ENCODE results near the gene SPSB1.

SPSB1 gene

GRCh38 chr1:9340172-9340854, 47.6 kb downstream of the SPSB1 start:
- in situ Hi-C loops (cut with MboI; ENCODE audit: low sequenced_read_pairs) = no loop called here

GRCh38 chr1:9340864-9341263, 48.2 kb downstream of the SPSB1 start:
- in situ Hi-C loops (cut with MboI; ENCODE audit: low sequenced_read_pairs) = no loop called here

GRCh38 chr1:9341301-9341845, 48.7 kb downstream of the SPSB1 start:
- in situ Hi-C loops (cut with MboI; ENCODE audit: low sequenced_read_pairs) = no loop called here

GRCh38 chr1:9343269-9343668, 50.6 kb downstream of the SPSB1 start:
- in situ Hi-C loops (cut with MboI; ENCODE audit: low sequenced_read_pairs) = no loop called here

- in situ Hi-C loops (cut with MboI; ENCODE audit: low sequenced_read_pairs) = no loop called here
These were observed 51.9 kb downstream of the SPSB1 start for GRCh38 chr1:9344426-9345200.

GRCh38 chr1:9345471-9345870, 52.8 kb downstream of the SPSB1 start:
- in situ Hi-C loops (cut with MboI; ENCODE audit: low sequenced_read_pairs) = no loop called here

DNA sequence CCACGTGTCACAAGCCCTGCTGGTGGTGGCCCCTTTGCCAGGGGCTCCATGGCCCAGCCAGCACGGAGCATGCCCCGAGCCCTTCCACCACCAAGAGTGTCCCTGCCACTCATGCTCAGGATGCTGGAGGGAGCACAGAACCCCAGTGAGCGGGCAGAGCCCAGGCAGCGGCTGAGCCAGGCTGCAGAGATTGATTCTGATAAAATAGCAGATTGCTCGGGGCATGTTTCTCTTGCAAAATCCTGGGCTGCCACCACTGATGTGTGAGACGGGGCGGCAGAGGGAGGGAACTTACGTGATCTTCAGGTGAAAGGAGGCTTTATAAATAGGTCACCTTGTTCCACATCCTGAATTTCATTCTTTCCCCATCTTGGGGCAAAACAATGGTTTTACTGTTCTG, 53.2 kb downstream of the SPSB1 start:
- in situ Hi-C loops (cut with MboI; ENCODE audit: low sequenced_read_pairs) = no loop called here

- in situ Hi-C loops (cut with MboI; ENCODE audit: low sequenced_read_pairs) = no loop called here
These were observed 53.9 kb downstream of the SPSB1 start for GRCh38 chr1:9346566-9346965.

GRCh38 chr1:9347095-9347850, 54.6 kb downstream of the SPSB1 start:
- in situ Hi-C loops (cut with MboI; ENCODE audit: low sequenced_read_pairs) = no loop called here

- in situ Hi-C loops (cut with MboI; ENCODE audit: low sequenced_read_pairs) = no loop called here
These were observed 56.7 kb downstream of the SPSB1 start for GRCh38 chr1:9349331-9349851.

- in situ Hi-C loops (cut with MboI; ENCODE audit: low sequenced_read_pairs) = no loop called here
These were observed 57.6 kb downstream of the SPSB1 start for GRCh38 chr1:9350013-9350908.

GRCh38 chr1:9350960-9351359, 58.3 kb downstream of the SPSB1 start:
- in situ Hi-C loops (cut with MboI; ENCODE audit: low sequenced_read_pairs) = no loop called here

GRCh38 chr1:9351654-9352271, 59.1 kb downstream of the SPSB1 start:
- in situ Hi-C loops (cut with MboI; ENCODE audit: low sequenced_read_pairs) = no loop called here

- in situ Hi-C loops (cut with MboI; ENCODE audit: low sequenced_read_pairs) = no loop called here
These were observed 59.9 kb downstream of the SPSB1 start for GRCh38 chr1:9352377-9353134.

DNA sequence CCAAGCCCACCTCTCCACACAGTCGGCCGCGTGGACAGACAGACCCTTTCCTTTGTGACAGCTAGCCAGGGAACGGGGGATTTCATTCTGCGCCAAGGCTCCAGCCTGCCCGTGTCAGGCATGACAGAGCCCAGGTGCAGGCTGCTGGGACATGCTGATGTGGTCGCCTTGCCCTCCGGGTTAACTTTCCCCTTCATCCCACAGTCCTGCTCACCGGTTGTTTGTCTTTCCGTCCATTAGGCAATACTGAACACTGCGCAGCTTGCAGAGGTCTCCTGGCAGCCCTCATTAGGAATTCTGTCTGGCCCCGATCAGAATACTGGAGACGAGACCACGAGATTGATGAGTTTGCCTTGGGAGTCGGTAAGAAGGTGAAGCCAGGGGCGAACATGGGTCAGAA, 62.8 kb downstream of the SPSB1 start:
- in situ Hi-C loops (cut with MboI; ENCODE audit: low sequenced_read_pairs) = no loop called here

DNA sequence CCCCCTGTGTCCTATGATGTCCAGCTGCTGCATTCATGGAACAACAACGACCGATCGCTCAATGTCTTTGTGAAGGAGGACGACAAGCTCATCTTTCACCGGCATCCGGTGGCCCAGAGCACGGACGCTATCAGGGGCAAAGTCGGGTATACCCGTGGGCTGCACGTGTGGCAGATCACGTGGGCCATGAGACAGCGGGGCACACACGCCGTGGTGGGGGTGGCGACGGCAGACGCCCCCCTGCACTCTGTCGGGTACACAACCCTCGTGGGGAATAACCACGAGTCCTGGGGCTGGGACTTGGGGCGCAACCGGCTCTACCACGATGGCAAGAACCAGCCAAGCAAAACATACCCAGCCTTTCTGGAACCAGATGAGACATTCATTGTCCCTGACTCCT, 63.3 kb downstream of the SPSB1 start:
- in situ Hi-C loops (cut with MboI; ENCODE audit: low sequenced_read_pairs) = no loop called here

GRCh38 chr1:9356829-9357466, 64.3 kb downstream of the SPSB1 start:
- in situ Hi-C loops (cut with MboI; ENCODE audit: low sequenced_read_pairs) = no loop called here

DNA sequence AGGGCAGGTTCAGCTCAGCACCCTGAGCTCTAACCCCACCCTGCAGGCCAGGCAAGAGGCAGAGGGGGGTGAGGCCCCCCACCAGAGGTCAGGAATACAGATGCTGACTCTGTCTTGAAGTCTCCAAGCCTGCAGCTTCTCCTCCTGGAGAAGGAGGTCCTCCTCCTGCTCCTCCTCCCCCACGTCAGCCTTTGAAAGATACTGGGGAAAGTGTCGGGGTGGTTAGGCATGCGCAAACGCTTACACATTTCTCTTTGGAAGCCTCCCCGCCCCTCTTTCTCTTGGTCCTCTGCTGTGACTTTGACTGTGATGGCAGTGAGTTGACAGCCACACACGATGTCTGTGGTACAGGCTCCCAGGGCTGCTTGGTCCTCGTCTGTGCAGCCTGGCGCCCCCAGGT, 65.3 kb downstream of the SPSB1 start:
- in situ Hi-C loops (cut with MboI; ENCODE audit: low sequenced_read_pairs) = no loop called here

Measured in HL-60/S4 treated with phorbol 12-myristate 13-acetate at 8.2 ng/mL for 4 days and 3 days (cell line).